ENCODE results near the gene PPP1R9B. TPM values are rescaled to one million over a fixed set of nuclear protein-coding genes. Genes with fewer than 3 reads are reported as not detected.

The PPP1R9B gene
- total RNA-seq, 1 experiment from 2014 or later, result 112 TPM

DNA sequence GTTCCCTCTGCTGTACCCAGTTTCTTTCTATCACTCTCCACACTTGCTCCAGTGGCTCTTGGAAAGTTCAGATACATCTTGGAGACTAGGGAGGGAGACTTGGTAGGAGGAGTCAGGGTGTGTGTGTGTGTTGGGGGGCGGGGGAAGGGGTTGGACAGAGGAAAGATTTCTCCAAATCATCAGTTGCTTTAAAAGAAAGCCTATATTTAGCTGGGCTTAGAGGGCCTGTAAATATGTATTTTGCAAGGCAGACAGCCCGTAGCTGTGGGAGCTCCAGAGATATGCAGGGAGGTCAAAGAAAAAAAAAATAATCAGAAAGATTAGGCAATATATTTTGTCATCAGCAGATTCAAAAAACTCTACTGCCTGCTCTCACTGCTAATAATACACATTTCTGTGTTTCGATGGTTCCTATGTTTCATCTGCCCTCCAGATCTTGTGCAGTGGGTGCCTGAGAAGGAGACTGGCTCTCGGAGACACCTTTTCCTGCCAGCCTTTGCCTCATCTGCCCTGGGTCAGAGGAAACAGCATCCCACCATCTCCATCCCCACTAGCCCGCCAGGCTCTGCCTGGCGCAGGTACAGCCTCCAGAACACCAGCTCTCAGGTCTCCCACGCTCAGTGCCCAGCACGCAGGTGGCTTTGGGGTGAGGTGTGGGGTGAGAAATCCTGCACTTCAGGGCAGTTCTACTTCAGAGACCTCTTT, 4.8 kb upstream of the PPP1R9B start:
- Histone ChIP-seq H2AFZ (ENCODE audit: low read depth, low read length, poor library complexity, severe bottlenecking) (no peak overlapping the region), H4K20me1 (ENCODE audit: insufficient read depth) (no peaks in the 10 kb centered on the region), H3K9ac (ENCODE audit: low read length) (0 out of 2 replicates have a peak overlapping the region, but pooled peaks have one; percentile 2), H3K9me2 (ENCODE audit: insufficient read depth) (no peaks in the 10 kb centered on the region), H3K9me3 (ENCODE audit: control insufficient read depth in 1 of 2, insufficient read depth in 1 of 2, low read depth in 1 of 2, low read length in 2 of 2) (no peaks in the 10 kb centered on the region), H3K27me3 (ENCODE audit: insufficient read depth, low read length) (no peaks in the 10 kb centered on the region), H3K27ac (ENCODE audit: low read depth, low read length) (no peak overlapping the region), H3K4me3 (replicated peaks in 1 of 2; ENCODE audit: low read depth in 1 of 2, low read length in 2 of 2) (no peak overlapping the region), H3K36me3 (ENCODE audit: control insufficient read depth in 1 of 2, insufficient read depth in 2 of 2, low read length in 2 of 2) (no peaks in the 10 kb centered on the region), H3K79me2 (ENCODE audit: insufficient read depth, low read length) (peaks cover 5% of the 10 kb centered on the region; the same call in 1 of the 2 replicates), H3K4me2 (ENCODE audit: low read length) (peak overlapping the region; percentile 92), H3K4me1 (ENCODE audit: control insufficient read depth in 1 of 2, insufficient read depth in 2 of 2, low read length in 2 of 2) (peaks cover 33 to 48% of the 10 kb centered on the region in 2 experiments)
- ChIA-PET RAD21 (ENCODE audit: low non-redundant PET in 1 of 2, low total read pairs in 2 of 2, uncharacterized antibody in 2 of 2, unreplicated experiment in 2 of 2) (interaction anchor here in 1 of 2 experiments (0.7 kb wide), 2 partner anchors 23 to 31 kb away, joined by 7 read pairs; no protein-coding TSS in a partner anchor), POLR2A (no interaction called here), CTCF (interaction anchor here (0.7 to 1.6 kb wide), 4 partner anchors 15 to 483 kb away, joined by 3 to 6 read pairs (median 4); no protein-coding TSS in a partner anchor)
- intact Hi-C loops (cut with micrococcal nuclease), result no loop called here
- no peak for TF ChIP-seq CEBPB (IDR thresholded peaks at IDR 0.05; ENCODE audit: low read depth)
- no peak for TF ChIP-seq SIN3A (IDR thresholded peaks at IDR 0.05; ENCODE audit: low read depth)
- no peak for TF ChIP-seq EZH2phosphoT487 (IDR thresholded peaks at IDR 0.05; ENCODE audit: borderline replicate concordance)
- TF ChIP-seq YY1 (IDR thresholded peaks at IDR 0.05; ENCODE audit: extremely low read depth, insufficient replicate concordance, low read depth, low read length), result no peak
- no peak for TF ChIP-seq ZFX (IDR thresholded peaks at IDR 0.05)
- no peak for TF ChIP-seq TCF7L2 (IDR thresholded peaks at IDR 0.05; ENCODE audit: borderline replicate concordance, extremely low read depth, insufficient read depth, insufficient read length)
- TF ChIP-seq POLR2A (IDR thresholded peaks at IDR 0.05; ENCODE audit: borderline replicate concordance, extremely low read depth, insufficient read depth, insufficient read length), result no peak
- no peak for TF ChIP-seq FOSL1 (IDR thresholded peaks at IDR 0.05; ENCODE audit: low read depth)
- TF ChIP-seq ZNF274 (IDR thresholded peaks at IDR 0.05; ENCODE audit: low read depth, low read length), result no peak
- TF ChIP-seq, protein P1, sequence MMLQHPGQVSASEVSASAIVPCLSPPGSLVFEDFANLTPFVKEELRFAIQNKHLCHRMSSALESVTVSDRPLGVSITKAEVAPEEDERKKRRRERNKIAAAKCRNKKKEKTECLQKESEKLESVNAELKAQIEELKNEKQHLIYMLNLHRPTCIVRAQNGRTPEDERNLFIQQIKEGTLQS (IDR thresholded peaks at IDR 0.05), result no peak
- no TSS peak for BruUV-seq (replicated peaks)
- ATAC-seq (no peak), DNase-seq (ENCODE audit: low read depth, low spot score) (no peak)

Measured in HCT116 (cell line).